ENCODE data around the gene CRYGN.

CRYGN gene

GRCh38 chr7:151422212-151422611 lies 17.7 kb downstream of the CRYGN start:
- H3K9ac ChIP-seq (ENCODE audit: low read length), result no peak overlapping the region
- no peak for DNase-seq (ENCODE audit: low read depth)
- H3K4me1 ChIP-seq (ENCODE audit: control insufficient read depth, insufficient read depth, low read length), result peaks cover 31% of the 10 kb centered on the region
- H3K9me3 ChIP-seq (ENCODE audit: control insufficient read depth, low read length), result peaks cover 25% of the 10 kb centered on the region
- no peaks in the 10 kb centered on the region for H3K36me3 ChIP-seq (ENCODE audit: control insufficient read depth, insufficient read depth, low read length, severe bottlenecking)
- no peak overlapping the region for H3K4me3 ChIP-seq (ENCODE audit: low read length)
- H3K27me3 ChIP-seq (replicated peaks; ENCODE audit: control insufficient read depth, insufficient read depth, low read length), result no peaks in the 10 kb centered on the region

DNA sequence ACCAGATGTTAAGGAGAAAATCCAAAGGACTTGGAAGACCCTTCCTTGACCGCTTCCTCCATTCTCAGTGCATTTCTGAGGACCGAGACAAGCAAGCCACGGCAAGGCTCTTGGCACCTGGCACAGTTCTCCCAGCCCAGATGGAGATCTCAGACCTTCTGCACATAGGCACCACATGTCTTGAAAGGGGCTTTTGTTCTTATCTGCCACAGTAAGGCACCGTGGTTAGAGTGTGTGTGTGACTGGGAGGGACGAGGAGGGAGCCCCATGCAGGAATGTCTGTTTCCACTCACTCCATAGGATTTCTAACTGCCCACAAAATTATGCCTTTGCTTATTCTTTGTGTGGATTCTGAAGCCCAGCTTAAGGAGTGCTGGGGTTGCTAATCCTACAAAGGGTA lies 19.8 kb downstream of the CRYGN start:
- Histone ChIP-seq H3K36me3 (ENCODE audit: control insufficient read depth, insufficient read depth, low read length, severe bottlenecking) (no peaks in the 10 kb centered on the region), H3K4me1 (ENCODE audit: control insufficient read depth, insufficient read depth, low read length) (peaks cover 27% of the 10 kb centered on the region), H3K27me3 (replicated peaks; ENCODE audit: control insufficient read depth, insufficient read depth, low read length) (no peaks in the 10 kb centered on the region), H3K9me3 (ENCODE audit: control insufficient read depth, low read length) (peaks cover 25% of the 10 kb centered on the region), H3K4me3 (ENCODE audit: low read length) (no peak overlapping the region), H3K9ac (ENCODE audit: low read length) (no peak overlapping the region)
- DNase-seq (ENCODE audit: low read depth), result no peak

- DNase-seq (ENCODE audit: low read depth), result no peak
These were observed 23.0 kb downstream of the CRYGN start for GRCh38 chr7:151416941-151417315.

GRCh38 chr7:151416112-151416940 lies 23.6 kb downstream of the CRYGN start:
- H3K27me3 ChIP-seq (replicated peaks; ENCODE audit: control insufficient read depth, insufficient read depth, low read length), result peaks cover 12% of the 10 kb centered on the region
- H3K9ac ChIP-seq (ENCODE audit: low read length), result no peak overlapping the region
- peaks cover 12% of the 10 kb centered on the region for H3K9me3 ChIP-seq (ENCODE audit: control insufficient read depth, low read length)
- no peak overlapping the region for H3K4me3 ChIP-seq (ENCODE audit: low read length)
- DNase-seq (ENCODE audit: low read depth), result no peak
- H3K36me3 ChIP-seq (ENCODE audit: control insufficient read depth, insufficient read depth, low read length, severe bottlenecking), result no peaks in the 10 kb centered on the region
- H3K4me1 ChIP-seq (ENCODE audit: control insufficient read depth, insufficient read depth, low read length), result peaks cover 17% of the 10 kb centered on the region

More at GRCh38 chr7:151416941-151417315, 23.0 kb downstream of the CRYGN start:
- Histone ChIP-seq H3K9me3 (ENCODE audit: control insufficient read depth, low read length) (peaks cover 16% of the 10 kb centered on the region), H3K27me3 (replicated peaks; ENCODE audit: control insufficient read depth, insufficient read depth, low read length) (peaks cover 6% of the 10 kb centered on the region), H3K36me3 (ENCODE audit: control insufficient read depth, insufficient read depth, low read length, severe bottlenecking) (no peaks in the 10 kb centered on the region), H3K9ac (ENCODE audit: low read length) (no peak overlapping the region), H3K4me1 (ENCODE audit: control insufficient read depth, insufficient read depth, low read length) (peaks cover 17% of the 10 kb centered on the region), H3K4me3 (ENCODE audit: low read length) (no peak overlapping the region)

DNA sequence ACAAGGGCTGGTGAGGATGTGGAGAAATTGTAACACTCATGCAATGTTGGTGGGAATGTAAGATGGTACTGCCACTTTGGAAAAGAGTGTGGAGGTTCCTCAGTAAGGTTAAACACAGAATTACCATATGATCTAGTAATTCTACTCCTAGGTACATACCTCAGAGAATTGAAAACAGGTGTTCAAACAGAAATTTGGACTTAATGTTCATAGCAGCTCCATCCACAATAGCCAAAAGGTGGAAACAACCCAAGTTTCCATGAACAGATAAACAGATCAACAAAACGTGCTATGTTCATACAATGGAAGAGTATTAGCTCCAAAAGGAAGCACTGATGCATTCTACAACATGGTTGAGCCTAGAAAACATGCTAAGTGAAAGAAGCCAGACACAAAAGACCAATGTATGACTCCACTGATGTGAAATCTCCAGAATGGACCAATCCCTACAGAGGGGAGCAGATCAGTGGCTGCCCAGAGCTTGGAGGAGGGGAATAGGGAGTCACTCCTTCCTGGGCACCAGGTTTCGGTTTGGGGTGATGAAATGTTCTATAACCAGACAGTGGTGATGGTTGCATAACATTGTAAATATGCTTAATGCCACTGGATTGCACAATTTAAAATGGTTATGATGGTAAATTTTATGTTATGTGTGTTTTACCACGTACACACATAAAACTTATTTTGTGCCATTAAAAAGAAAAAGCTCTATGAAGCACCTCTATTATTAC lies 24.4 kb downstream of the CRYGN start:
- Histone ChIP-seq H3K27me3 (replicated peaks; ENCODE audit: control insufficient read depth, insufficient read depth, low read length) (peaks cover 20% of the 10 kb centered on the region), H3K36me3 (ENCODE audit: control insufficient read depth, insufficient read depth, low read length, severe bottlenecking) (no peaks in the 10 kb centered on the region), H3K9me3 (ENCODE audit: control insufficient read depth, low read length) (peaks cover 11% of the 10 kb centered on the region), H3K4me3 (ENCODE audit: low read length) (no peak overlapping the region), H3K9ac (ENCODE audit: low read length) (no peak overlapping the region), H3K4me1 (ENCODE audit: control insufficient read depth, insufficient read depth, low read length) (peaks cover 17% of the 10 kb centered on the region)
- peak; percentile 76 for DNase-seq (ENCODE audit: low read depth)

GRCh38 chr7:151413241-151413640 lies 26.7 kb downstream of the CRYGN start:
- Histone ChIP-seq H3K27me3 (replicated peaks; ENCODE audit: control insufficient read depth, insufficient read depth, low read length) (peaks cover 30% of the 10 kb centered on the region), H3K36me3 (ENCODE audit: control insufficient read depth, insufficient read depth, low read length, severe bottlenecking) (no peaks in the 10 kb centered on the region), H3K4me1 (ENCODE audit: control insufficient read depth, insufficient read depth, low read length) (peaks cover 17% of the 10 kb centered on the region), H3K4me3 (ENCODE audit: low read length) (no peak overlapping the region), H3K9me3 (ENCODE audit: control insufficient read depth, low read length) (no peaks in the 10 kb centered on the region), H3K9ac (ENCODE audit: low read length) (no peak overlapping the region)
- no peak for DNase-seq (ENCODE audit: low read depth)

- peaks cover 17% of the 10 kb centered on the region for H3K4me1 ChIP-seq (ENCODE audit: control insufficient read depth, insufficient read depth, low read length)
- DNase-seq (ENCODE audit: low read depth), result no peak
- H3K9me3 ChIP-seq (ENCODE audit: control insufficient read depth, low read length), result no peaks in the 10 kb centered on the region
- no peak overlapping the region for H3K4me3 ChIP-seq (ENCODE audit: low read length)
- no peaks in the 10 kb centered on the region for H3K36me3 ChIP-seq (ENCODE audit: control insufficient read depth, insufficient read depth, low read length, severe bottlenecking)
- peaks cover 30% of the 10 kb centered on the region for H3K27me3 ChIP-seq (replicated peaks; ENCODE audit: control insufficient read depth, insufficient read depth, low read length)
- no peak overlapping the region for H3K9ac ChIP-seq (ENCODE audit: low read length)
These were observed 27.6 kb downstream of the CRYGN start for GRCh38 chr7:151412318-151412717.

DNA sequence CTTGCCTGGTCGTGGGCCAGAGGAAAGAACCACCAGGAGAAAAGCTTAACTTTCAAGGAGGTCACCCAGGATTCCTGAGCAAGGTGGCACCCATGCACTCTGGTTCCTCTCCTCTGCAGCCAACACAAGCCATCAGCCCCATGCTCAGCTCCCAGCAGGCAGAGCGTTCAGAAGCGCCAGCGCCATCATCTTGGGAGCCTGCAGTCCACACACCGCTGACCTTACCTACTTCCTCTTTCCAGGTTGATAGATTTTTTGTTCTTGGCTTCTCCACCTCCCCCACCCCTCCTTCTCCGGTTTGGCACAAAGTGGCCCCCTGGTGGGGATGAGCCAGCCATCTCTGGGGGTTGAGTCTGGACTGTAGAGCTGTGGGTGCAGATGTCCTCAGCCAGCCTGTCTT lies 28.4 kb downstream of the CRYGN start:
- Histone ChIP-seq H3K4me1 (ENCODE audit: control insufficient read depth, insufficient read depth, low read length) (peaks cover 11% of the 10 kb centered on the region), H3K36me3 (ENCODE audit: control insufficient read depth, insufficient read depth, low read length, severe bottlenecking) (no peaks in the 10 kb centered on the region), H3K9ac (ENCODE audit: low read length) (no peak overlapping the region), H3K27me3 (replicated peaks; ENCODE audit: control insufficient read depth, insufficient read depth, low read length) (peaks cover 30% of the 10 kb centered on the region), H3K9me3 (ENCODE audit: control insufficient read depth, low read length) (no peaks in the 10 kb centered on the region), H3K4me3 (ENCODE audit: low read length) (no peak overlapping the region)
- no peak for DNase-seq (ENCODE audit: low read depth)

- H3K9ac ChIP-seq (ENCODE audit: low read length), result peak overlapping the region; percentile 20
- peaks cover 2% of the 10 kb centered on the region for H3K4me1 ChIP-seq (ENCODE audit: control insufficient read depth, insufficient read depth, low read length)
- H3K36me3 ChIP-seq (ENCODE audit: control insufficient read depth, insufficient read depth, low read length, severe bottlenecking), result no peaks in the 10 kb centered on the region
- peak overlapping the region; percentile 67 for H3K4me3 ChIP-seq (ENCODE audit: low read length)
- peak; percentile 27 for DNase-seq (ENCODE audit: low read depth)
- H3K27me3 ChIP-seq (replicated peaks; ENCODE audit: control insufficient read depth, insufficient read depth, low read length), result peaks cover 30% of the 10 kb centered on the region
- H3K9me3 ChIP-seq (ENCODE audit: control insufficient read depth, low read length), result no peaks in the 10 kb centered on the region
These were observed 29.2 kb downstream of the CRYGN start for GRCh38 chr7:151410405-151411390.

GRCh38 chr7:151409667-151410404 lies 30.1 kb downstream of the CRYGN start, which contains the start of gene WDR86:
WDR86 (minus strand) TSS chr7:151410038; CDS start chr7:151409589, 449 bp downstream.
- peaks cover 30% of the 10 kb centered on the region for H3K27me3 ChIP-seq (replicated peaks; ENCODE audit: control insufficient read depth, insufficient read depth, low read length)

More at GRCh38 chr7:151409667-151410404, 30.1 kb downstream of the CRYGN start, which contains the start of gene WDR86:
- DNase-seq (ENCODE audit: low read depth), result peak; percentile 20
- Histone ChIP-seq H3K4me1 (ENCODE audit: control insufficient read depth, insufficient read depth, low read length) (peaks cover 3% of the 10 kb centered on the region), H3K4me3 (ENCODE audit: low read length) (peak within 1 kb of the TSS; percentile 67), H3K9ac (ENCODE audit: low read length) (peak within 1 kb of the TSS; percentile 20), H3K36me3 (ENCODE audit: control insufficient read depth, insufficient read depth, low read length, severe bottlenecking) (no peaks in the 10 kb centered on the region), H3K9me3 (ENCODE audit: control insufficient read depth, low read length) (no peaks in the 10 kb centered on the region)

Measured in adipocyte (in vitro differentiated cells).